GM19455 (cell line): ENCODE data around the gene NFATC2.

Experiments used
- ATAC-seq: cut with Tn5 transposase; IDR thresholded peaks from one replicate; pipeline ENCODE4 v1.9.1; 2021; ENCODE audit not compliant: unreplicated experiment

Gene NFATC2

DNA sequence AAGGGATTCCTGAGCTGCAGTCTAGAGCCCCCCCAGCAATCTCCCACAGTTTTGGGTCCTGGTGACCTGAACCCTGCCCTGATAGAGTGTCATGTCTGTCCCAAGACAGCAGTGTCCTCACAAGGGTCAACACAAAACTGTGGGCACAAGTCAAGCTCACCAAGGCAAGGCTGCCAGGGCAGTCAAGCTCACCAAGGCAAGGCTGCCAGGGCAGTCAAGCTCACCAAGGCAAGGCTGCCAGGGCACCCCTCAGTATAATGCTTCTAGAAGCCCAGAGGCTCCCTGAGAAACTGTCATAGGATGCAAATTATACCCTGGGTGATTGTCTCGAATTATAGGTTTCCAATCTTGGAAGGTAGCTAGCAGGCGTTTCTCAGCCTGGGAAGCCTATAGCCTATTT, 108.5 kb downstream of the NFATC2 start:
- ATAC-seq: no peak

DNA sequence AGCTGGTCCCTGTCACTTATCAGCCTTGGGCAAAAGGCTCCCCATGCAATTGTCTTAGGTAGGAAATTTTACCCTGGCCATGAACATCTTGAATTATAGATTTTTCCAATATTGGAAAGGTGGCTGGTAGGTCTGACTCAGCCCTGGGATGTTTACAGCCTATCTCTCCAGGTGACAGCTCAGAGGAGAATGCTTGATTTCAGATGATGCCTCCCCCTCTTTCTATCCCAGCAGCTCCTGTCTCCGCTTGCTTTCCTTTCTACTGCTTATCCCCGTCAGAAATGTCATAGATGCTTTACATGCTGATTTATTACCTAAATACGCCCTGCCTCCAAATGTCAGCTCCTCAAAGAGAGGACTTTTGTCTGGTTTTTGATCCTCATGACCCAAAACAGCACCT, 109.6 kb downstream of the NFATC2 start:
- no peak for ATAC-seq

GRCh38 chr20:51432251-51432784, 110.2 kb downstream of the NFATC2 start:
- ATAC-seq: no peak

- no peak for ATAC-seq
These were observed 111.2 kb downstream of the NFATC2 start for GRCh38 chr20:51431321-51431720.

DNA sequence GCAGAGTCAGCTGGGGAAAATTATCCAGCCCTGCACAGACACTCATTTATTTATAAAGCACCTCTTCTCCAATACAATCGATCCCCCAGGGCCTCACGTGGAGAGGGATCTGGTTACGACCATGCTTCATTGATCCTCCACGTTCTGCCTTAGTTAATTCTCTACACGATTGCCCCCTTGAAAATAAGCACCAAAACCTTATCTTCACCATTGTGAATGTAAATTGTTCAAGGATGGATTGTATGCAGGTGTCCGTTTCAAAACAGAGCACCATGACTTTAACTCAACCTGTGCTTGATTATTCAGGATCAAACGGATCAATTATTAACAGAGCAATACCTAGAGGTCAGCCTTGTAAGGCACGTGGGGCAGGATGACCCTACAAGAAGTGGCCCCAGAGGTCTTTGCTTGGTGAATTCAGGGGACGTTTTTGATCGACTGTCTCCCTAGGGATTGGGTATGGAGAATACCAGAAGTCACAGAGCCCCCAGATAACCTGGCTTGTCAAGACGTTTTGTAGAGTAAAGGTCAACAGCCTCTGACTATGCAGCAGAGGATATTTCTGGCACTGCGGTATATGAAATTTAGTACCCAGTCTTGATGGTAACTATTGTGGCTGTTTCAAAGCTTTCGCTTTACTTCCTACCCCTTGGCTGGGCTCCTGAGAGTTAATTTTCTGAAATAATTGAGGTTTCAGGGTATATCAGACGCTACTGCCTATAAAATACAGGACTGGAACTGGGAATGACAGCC, 112.1 kb downstream of the NFATC2 start:
- ATAC-seq: no peak

- ATAC-seq: no peak
These were observed 112.8 kb downstream of the NFATC2 start for GRCh38 chr20:51429696-51430095.

- ATAC-seq: no peak
These were observed 113.4 kb downstream of the NFATC2 start for GRCh38 chr20:51429144-51429482.

- no peak for ATAC-seq
These were observed 113.9 kb downstream of the NFATC2 start for GRCh38 chr20:51428401-51429143.

DNA sequence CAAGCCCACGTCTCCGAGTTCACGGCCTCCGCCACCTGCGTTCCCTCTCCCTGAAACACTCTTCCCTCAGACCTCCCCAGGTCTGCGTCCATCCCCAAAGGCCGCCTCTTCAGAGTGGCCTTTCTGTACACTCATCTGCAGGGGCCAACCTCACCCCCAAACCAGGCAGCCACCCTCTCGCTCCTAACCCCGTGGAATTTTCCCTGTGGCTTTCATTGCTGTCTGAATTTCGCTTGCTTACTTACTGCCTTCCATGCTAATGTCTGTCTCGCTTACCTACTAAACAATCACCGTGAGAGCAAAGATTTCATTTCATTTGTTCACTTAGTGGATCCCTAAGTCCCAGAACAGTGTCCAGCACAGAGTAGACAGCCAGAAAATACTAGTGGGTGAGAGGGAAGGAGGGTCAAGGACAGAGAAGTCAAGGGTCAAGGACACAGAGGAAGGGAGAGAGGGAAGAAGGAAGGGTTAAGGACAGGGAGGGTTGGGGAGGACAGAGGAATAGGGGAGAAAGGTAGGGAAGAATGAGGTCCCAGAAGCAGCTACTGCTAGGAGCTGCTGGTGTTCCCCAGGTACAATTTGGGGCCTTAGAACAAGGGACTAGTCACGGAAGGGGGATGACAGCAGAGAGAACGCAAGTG, 114.7 kb downstream of the NFATC2 start:
- no peak for ATAC-seq

- ATAC-seq: no peak
These were observed 115.5 kb downstream of the NFATC2 start for GRCh38 chr20:51426718-51427650.

DNA sequence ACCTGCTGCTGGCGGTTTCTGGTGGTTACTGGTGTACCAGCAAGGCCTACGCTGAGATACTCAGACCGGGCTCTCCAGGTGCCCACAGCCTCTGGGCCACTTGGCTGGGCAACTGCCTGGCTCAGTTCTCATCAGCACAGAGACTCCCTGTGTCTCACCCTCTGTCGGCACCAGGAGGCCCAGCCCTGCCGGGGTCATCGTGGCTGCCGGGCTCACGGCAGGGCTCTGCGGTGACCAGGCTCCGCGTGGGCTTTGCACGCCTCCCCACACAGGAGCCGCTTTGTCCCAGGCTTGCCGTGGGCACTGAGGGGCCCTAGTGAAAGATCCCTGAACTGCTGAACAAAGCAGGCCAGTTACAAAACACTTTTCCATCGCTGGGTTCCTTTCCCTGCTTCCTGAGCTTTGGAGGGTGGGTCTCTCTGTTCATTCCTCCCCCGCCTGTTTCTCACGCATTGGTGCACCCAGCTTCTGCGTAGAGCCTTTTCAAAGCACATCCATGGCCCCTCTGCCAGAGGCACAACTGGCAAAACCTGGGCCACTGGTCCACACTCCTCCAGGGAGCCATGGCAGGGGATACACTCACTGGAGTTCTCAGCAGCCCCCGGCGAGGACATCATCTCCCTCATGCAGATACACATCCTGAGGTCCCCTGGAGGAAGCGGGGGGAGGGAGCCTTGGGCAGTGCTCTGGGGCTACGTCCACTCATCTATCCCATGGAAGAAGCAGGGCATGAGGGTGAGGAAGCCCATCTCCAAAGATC, 117.0 kb downstream of the NFATC2 start:
- ATAC-seq: no peak

DNA sequence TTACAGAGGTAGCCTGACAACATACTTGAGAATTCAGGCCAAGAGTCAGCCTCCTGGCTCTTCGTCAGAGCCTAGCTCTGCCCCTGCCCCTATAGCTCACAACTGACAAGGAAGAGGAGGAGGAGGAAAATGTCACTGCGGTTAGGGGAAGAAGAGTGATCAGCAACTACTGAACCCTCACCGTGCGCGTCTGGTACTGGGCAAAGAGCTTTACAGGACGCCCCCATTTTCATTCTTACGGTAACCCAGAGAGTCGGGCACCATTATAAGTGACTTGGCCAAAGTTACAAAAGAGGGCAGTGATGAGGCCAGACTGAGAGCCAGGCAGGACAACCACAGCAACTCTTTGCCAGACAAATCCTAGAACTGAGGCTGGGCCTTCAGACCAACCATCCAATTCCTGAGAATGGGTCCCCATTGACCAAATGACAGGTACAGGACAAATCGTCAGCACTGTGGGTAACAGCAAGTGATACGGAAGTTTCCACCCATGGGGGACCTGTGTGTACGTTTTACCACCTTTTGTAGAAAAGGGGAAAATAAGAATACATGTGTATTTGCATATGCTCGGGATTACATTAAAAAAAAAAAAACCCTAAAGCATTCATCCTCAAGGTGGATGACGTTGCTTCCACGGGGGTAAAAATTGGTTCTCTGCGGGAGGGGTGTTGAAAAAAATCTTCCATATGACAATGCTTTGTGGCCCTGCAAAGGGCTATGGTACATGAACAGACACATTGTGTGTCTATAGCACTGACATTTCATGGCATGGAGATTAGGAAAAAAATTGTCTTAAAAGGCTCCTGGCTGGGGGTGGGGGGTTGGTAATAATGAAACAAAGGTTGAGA, 118.0 kb downstream of the NFATC2 start:
- no peak for ATAC-seq

- no peak for ATAC-seq
These were observed 118.7 kb downstream of the NFATC2 start for GRCh38 chr20:51423810-51424209.

GRCh38 chr20:51423290-51423667, 119.2 kb downstream of the NFATC2 start:
- ATAC-seq: no peak

DNA sequence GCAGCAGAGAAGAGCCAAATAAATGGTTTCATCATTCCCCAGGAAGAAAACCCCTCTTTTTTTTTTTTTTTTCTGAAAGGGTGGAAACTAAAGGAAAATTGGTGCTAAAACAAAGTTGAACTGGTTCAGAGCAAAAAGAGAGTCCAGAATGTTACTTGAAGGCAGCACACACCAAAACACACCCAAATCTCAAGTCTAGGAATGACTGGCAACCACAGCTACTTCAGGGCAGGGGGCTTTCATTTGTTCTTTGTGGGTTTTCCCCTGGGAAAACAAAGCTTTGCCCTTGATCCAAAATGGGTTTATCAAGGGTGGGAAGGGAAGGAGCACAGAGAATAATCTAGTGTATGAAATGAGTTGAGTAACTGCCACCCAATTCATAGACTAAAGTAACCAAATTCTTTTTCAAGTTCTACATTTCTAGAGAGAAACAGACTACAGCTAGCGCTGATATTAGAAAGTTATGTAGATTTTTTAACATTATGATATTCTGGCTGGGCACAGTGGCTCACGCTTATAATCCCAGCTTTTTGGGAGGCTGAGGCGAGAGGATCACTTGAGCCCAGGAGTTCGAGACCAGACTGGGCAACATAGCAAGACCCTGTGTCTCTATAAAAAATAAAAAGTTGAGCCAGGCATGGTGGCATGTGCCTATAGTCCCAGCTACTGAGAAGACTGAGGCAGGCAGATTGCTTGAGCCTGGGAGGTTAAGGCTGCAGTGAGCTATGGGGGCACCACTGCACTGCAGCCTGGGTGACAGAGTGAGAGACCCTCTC, 119.8 kb downstream of the NFATC2 start:
- ATAC-seq: no peak

DNA sequence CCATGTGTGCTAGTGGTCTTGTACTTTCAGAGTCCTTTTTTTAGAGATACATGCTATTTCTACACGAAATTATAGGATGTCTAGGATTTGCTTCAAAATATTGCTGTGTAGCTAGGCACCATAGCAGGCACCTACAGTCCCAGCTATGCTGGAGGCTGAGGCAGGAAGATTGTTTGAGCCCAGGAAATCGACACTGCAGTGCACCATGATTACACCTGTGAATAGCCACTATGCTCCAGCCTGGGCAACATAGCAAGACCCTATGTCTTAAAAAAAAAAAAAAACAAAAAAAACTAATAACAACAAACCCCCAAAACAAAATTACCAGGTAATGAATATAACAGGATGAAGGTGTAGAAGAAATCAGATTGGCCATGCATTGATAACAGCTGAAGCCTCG, 121.7 kb downstream of the NFATC2 start:
- ATAC-seq: no peak

GRCh38 chr20:51420111-51420510, 122.4 kb downstream of the NFATC2 start:
- no peak for ATAC-seq

- ATAC-seq: no peak
These were observed 122.9 kb downstream of the NFATC2 start for GRCh38 chr20:51419646-51420045.
